ENCODE data around the gene SLBP. TPM values are rescaled to one million over a fixed set of nuclear protein-coding genes. Genes with fewer than 3 reads are reported as not detected.
"Not testable (repeated sequence)": the region's sequence is repeated elsewhere in the genome, so short reads cannot be mapped to it uniquely, and the experiment has no call there.

SLBP gene
- total RNA-seq, 2 donors from 2014 or later = 46.7 to 84.5 TPM

GRCh38 chr4:1705732-1706131 is 6.4 kb downstream of the SLBP start:
- TF ChIP-seq POLR2A (IDR thresholded peaks at IDR 0.05) = no peak
- no peak for TF ChIP-seq CTCF (IDR thresholded peaks at IDR 0.05)
- TF ChIP-seq POLR2AphosphoS5 (IDR thresholded peaks at IDR 0.05) = no peak
- Histone ChIP-seq H3K36me3 (no peaks in the 10 kb centered on the region), H3K9me3 (no peaks in the 10 kb centered on the region), H3K4me3 (no peak overlapping the region), H3K27me3 (replicated peaks; ENCODE audit: insufficient read depth) (no peaks in the 10 kb centered on the region), H3K27ac (no peak overlapping the region), H3K4me1 (replicated peaks) (no peaks in the 10 kb centered on the region)
- WGBS = 96% methylated on average over 6 of the region's 6 CpGs
- no peak for DNase-seq (ENCODE audit: low spot score)
- intact Hi-C loops (cut with DNase I) = no loop called here

DNA sequence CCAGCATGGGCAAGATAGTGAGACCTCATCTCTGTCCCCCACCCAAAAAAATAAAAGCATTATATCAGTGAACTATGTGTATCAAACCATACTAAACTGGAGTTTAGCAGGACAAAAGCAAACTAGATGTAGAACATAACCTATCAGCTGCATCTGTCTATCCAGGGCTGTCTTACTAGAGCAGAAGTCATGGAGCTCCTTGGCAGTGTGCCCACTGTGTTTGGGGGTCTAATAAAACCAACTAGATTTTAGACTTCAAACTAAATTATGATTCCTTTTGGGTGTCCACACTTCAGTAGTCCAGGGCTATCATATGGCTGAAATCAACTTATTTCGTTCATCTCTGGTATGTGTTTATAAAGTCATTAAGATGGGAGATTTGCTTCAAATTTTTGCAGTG is 8.3 kb downstream of the SLBP start:
- no peak for TF ChIP-seq CTCF (IDR thresholded peaks at IDR 0.05)
- no peak for TF ChIP-seq POLR2A (IDR thresholded peaks at IDR 0.05)
- no peak for TF ChIP-seq POLR2AphosphoS5 (IDR thresholded peaks at IDR 0.05)
- H3K36me3 ChIP-seq = no peaks in the 10 kb centered on the region
- no peaks in the 10 kb centered on the region for H3K9me3 ChIP-seq
- H3K27ac ChIP-seq = no peak overlapping the region
- no peak overlapping the region for H3K4me3 ChIP-seq
- H3K27me3 ChIP-seq (replicated peaks; ENCODE audit: insufficient read depth) = no peaks in the 10 kb centered on the region
- intact Hi-C loops (cut with DNase I) = no loop called here
- DNase-seq (ENCODE audit: low spot score) = no peak
- no peaks in the 10 kb centered on the region for H3K4me1 ChIP-seq (replicated peaks)
- WGBS = 76% methylated on average over 1 of the region's 1 CpG

GRCh38 chr4:1701671-1702070 is 10.4 kb downstream of the SLBP start:
- H3K36me3 ChIP-seq; intact Hi-C loops (cut with DNase I); DNase-seq (ENCODE audit: low spot score); H3K9me3 ChIP-seq; H3K27me3 ChIP-seq (replicated peaks; ENCODE audit: insufficient read depth); H3K27ac ChIP-seq; H3K4me3 ChIP-seq; H3K4me1 ChIP-seq (replicated peaks): not testable (repeated sequence)
- 91% methylated on average over 8 of the region's 8 CpGs for whole genome bisulfite sequencing

DNA sequence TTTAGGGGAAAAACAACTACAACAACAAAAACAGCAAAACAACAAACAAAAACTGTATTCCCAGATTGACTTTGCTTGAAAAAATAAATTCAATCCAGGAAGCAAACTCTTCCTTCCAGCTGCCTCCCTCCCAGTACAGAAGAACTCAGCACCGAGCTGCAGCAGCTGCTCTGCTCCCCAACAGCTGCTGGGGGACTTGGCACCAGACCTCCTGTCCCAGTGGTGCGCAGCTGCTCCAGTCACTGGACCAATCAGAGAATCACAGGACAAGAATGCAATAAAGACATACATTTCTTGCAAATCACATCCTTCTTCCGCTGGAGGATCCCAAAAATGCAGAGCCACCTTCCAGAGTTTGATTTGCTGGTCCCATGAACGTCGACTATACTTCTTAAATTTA is 16.2 kb downstream of the SLBP start:
- H3K4me3 ChIP-seq = no peak overlapping the region
- H3K4me1 ChIP-seq (replicated peaks) = no peaks in the 10 kb centered on the region
- H3K36me3 ChIP-seq = peaks cover 0 to 3% of the 10 kb centered on the region in 2 donors
- H3K27ac ChIP-seq = no peak overlapping the region
- no peaks in the 10 kb centered on the region for H3K27me3 ChIP-seq (replicated peaks; ENCODE audit: insufficient read depth)
- no peak for TF ChIP-seq POLR2AphosphoS5 (IDR thresholded peaks at IDR 0.05)
- TF ChIP-seq CTCF (IDR thresholded peaks at IDR 0.05) = no peak
- TF ChIP-seq POLR2A (IDR thresholded peaks at IDR 0.05) = no peak
- intact Hi-C loops (cut with DNase I) = no loop called here
- WGBS = 74% methylated on average over 5 of the region's 5 CpGs
- no peak for DNase-seq (ENCODE audit: low spot score)
- no peaks in the 10 kb centered on the region for H3K9me3 ChIP-seq

- no peaks in the 10 kb centered on the region for H3K27me3 ChIP-seq (replicated peaks; ENCODE audit: insufficient read depth)
- H3K36me3 ChIP-seq = peaks cover 0 to 3% of the 10 kb centered on the region in 2 donors
- H3K9me3 ChIP-seq = no peaks in the 10 kb centered on the region
- DNase-seq (ENCODE audit: low spot score) = peak; percentile 76
- TF ChIP-seq POLR2A (IDR thresholded peaks at IDR 0.05) = no peak
- TF ChIP-seq POLR2AphosphoS5 (IDR thresholded peaks at IDR 0.05) = peak; percentile 65
- peak; percentile 61 to 94 (median 90) for TF ChIP-seq CTCF (IDR thresholded peaks at IDR 0.05)
- H3K4me3 ChIP-seq = no peak overlapping the region
- WGBS = 35% methylated on average over 7 of the region's 7 CpGs
- H3K27ac ChIP-seq = no peak overlapping the region
- no peaks in the 10 kb centered on the region for H3K4me1 ChIP-seq (replicated peaks)
- intact Hi-C loops (cut with DNase I) = no loop called here
These were observed 18.8 kb downstream of the SLBP start for GRCh38 chr4:1693131-1693896.
